Suprapubic skin (tissue), 3 donors: ENCODE measurements around the gene CHEK1.

ENCODE experiments used
- CTCF ChIP-seq, 2 donors: fragments of 200-600 bp in 1 of 2; fragments of 450-650 bp in 1 of 2; sonication (generic) in 1 of 2; IDR thresholded peaks; one replicate each; pipeline ENCODE4 v1.5.1; 2016 to 2019; ENCODE audit warnings: antibody characterized with exemption in 2 of 2, mild to moderate bottlenecking in 1 of 2, moderate library complexity in 1 of 2
- EP300 ChIP-seq: sonication (generic); formaldehyde crosslinking; IDR thresholded peaks from one replicate; pipeline ENCODE4 v1.6.1; 2017; ENCODE audit warnings: antibody characterized with exemption
- POLR2A ChIP-seq, 2 donors: fragments of 450-650 bp; IDR thresholded peaks; one replicate each; pipeline ENCODE4 v1.6.1; 2017; ENCODE audit warnings: antibody characterized with exemption in 2 of 2, mild to moderate bottlenecking in 2 of 2, moderate library complexity in 2 of 2

- no peak for TF ChIP-seq CTCF (IDR thresholded peaks at IDR 0.05)
- no peak for TF ChIP-seq POLR2A (IDR thresholded peaks at IDR 0.05)
- no peak for TF ChIP-seq EP300
Measured at GRCh38 chr11:125674210-125674609, 49.2 kb downstream of the CHEK1 start.
